GM18867 (cell line): ENCODE results near the gene C21orf91.

Experiments
- ATAC-seq: cut with Tn5 transposase; IDR thresholded peaks from one replicate; pipeline ENCODE4 v1.9.1; 2021; ENCODE audit warnings: mild to moderate bottlenecking, moderate library complexity; ENCODE audit not compliant: unreplicated experiment

C21orf91 gene

GRCh38 chr21:17819114-17819876, at the start of gene C21orf91:
C21orf91 (minus strand) TSS chr21:17819356; CDS start chr21:17818318, 1,038 bp downstream.
- peak; percentile 86 for ATAC-seq

GRCh38 chr21:17866590-17866989, 47.4 kb upstream of the C21orf91 start:
- no peak for ATAC-seq

GRCh38 chr21:17859661-17860060, 40.5 kb upstream of the C21orf91 start:
- ATAC-seq = no peak

- no peak for ATAC-seq
Measured at GRCh38 chr21:17858747-17859146, 39.6 kb upstream of the C21orf91 start.

GRCh38 chr21:17854745-17855144, 35.6 kb upstream of the C21orf91 start:
- ATAC-seq = no peak

GRCh38 chr21:17853393-17854275, 34.5 kb upstream of the C21orf91 start:
- no peak for ATAC-seq

GRCh38 chr21:17848228-17848627, 29.1 kb upstream of the C21orf91 start:
- peak; percentile 97 for ATAC-seq

- ATAC-seq = no peak
Measured at GRCh38 chr21:17841103-17841502, 21.9 kb upstream of the C21orf91 start.

GRCh38 chr21:17834639-17835354, 15.6 kb upstream of the C21orf91 start:
- ATAC-seq = peak; percentile 86

GRCh38 chr21:17829472-17829871, 10.3 kb upstream of the C21orf91 start:
- ATAC-seq = no peak

GRCh38 chr21:17828223-17828622, 9.1 kb upstream of the C21orf91 start:
- ATAC-seq = no peak

GRCh38 chr21:17823846-17824245, 4.7 kb upstream of the C21orf91 start:
- ATAC-seq = no peak

GRCh38 chr21:17821121-17821520, 2.0 kb upstream of the C21orf91 start:
- ATAC-seq = no peak

- peak; percentile 71 for ATAC-seq
Measured at GRCh38 chr21:17819877-17820229, 697 bp upstream of the C21orf91 start.

- ATAC-seq = peak; percentile 15
Measured at GRCh38 chr21:17818186-17819113, 706 bp downstream of the C21orf91 start.

- ATAC-seq = no peak
Measured at GRCh38 chr21:17813353-17813752, 5.8 kb downstream of the C21orf91 start.

GRCh38 chr21:17805966-17806365, 13.2 kb downstream of the C21orf91 start:
- ATAC-seq = no peak

GRCh38 chr21:17803536-17803935, 15.6 kb downstream of the C21orf91 start:
- no peak for ATAC-seq

GRCh38 chr21:17802572-17802971, 16.6 kb downstream of the C21orf91 start:
- ATAC-seq = no peak
